Common myeloid progenitor, CD34-positive (primary cell): ENCODE data around the gene CACUL1.

Source experiments
- CTCF ChIA-PET: fragments of 350-600 bp; sonication (Branson Sonifier 250); formaldehyde crosslinking; loops from one replicate; lab custom pipeline; 2021; ENCODE audit warnings: antibody characterized with exemption; lab: Charles Lee
- POLR2A ChIA-PET: fragments of 350-600 bp; sonication (Branson Sonifier 250); formaldehyde crosslinking; loops from one replicate; lab custom pipeline; 2021; ENCODE audit warnings: antibody characterized with exemption; lab: Charles Lee
- DNase-seq, 3 donors: peaks; one replicate each; pipeline versions ENCODE4 v3.0.0 to v3.0.0-alpha.2; 2013
- H3K27ac ChIP-seq, 2 experiments: 1 replicate in 1 of 2; 2 replicates in 1 of 2; pipeline ENCODE4 v1.7.0; 2013; ENCODE audit warnings: inconsistent platforms in 2 of 2, low read length in 2 of 2, mild to moderate bottlenecking in 2 of 2, low read depth in 1 of 2, moderate library complexity in 1 of 2; ENCODE audit not compliant: severe bottlenecking in 2 of 2, insufficient read depth in 1 of 2, poor library complexity in 1 of 2
- H3K27me3 ChIP-seq, 5 experiments: replicated peaks in 2 of 5; 1 replicate in 3 of 5; 2 replicates in 2 of 5; pipeline versions ENCODE4 v1.6.1 to v1.7.0; 2013; ENCODE audit warnings: low read length in 4 of 5, mild to moderate bottlenecking in 2 of 5, moderate library complexity in 2 of 5, inconsistent platforms in 1 of 5; ENCODE audit not compliant: insufficient read depth in 5 of 5, control insufficient read depth in 4 of 5
- H3K36me3 ChIP-seq, 4 experiments: 1 replicate in 2 of 4; 2 replicates in 2 of 4; pipeline versions ENCODE4 v1.6.1 to v1.7.0; 2013; ENCODE audit warnings: low read length in 3 of 4, control low read depth in 1 of 4, mild to moderate bottlenecking in 1 of 4; ENCODE audit not compliant: control insufficient read depth in 4 of 4, insufficient read depth in 4 of 4
- H3K4me1 ChIP-seq, 4 experiments: 1 replicate in 3 of 4; 2 replicates in 1 of 4; pipeline versions ENCODE4 v1.6.1 to v1.7.1; 2013; ENCODE audit warnings: low read length in 3 of 4, mild to moderate bottlenecking in 3 of 4, control low read depth in 1 of 4, inconsistent platforms in 1 of 4, moderate library complexity in 1 of 4; ENCODE audit not compliant: control insufficient read depth in 4 of 4, insufficient read depth in 4 of 4; ENCODE audit errors: control extremely low read depth in 1 of 4
- H3K4me3 ChIP-seq, 7 experiments: 1 replicate in 4 of 7; 2 replicates in 3 of 7; pipeline versions ENCODE4 v1.5.1 to v1.7.0; 2013; ENCODE audit warnings: mild to moderate bottlenecking in 7 of 7, low read length in 6 of 7, moderate library complexity in 6 of 7, inconsistent platforms in 2 of 7, low read depth in 2 of 7, control low read depth in 1 of 7; ENCODE audit not compliant: insufficient read depth in 4 of 7, control insufficient read depth in 1 of 7; ENCODE audit errors: extremely low read depth in 1 of 7
- H3K9me3 ChIP-seq, 5 experiments: 1 replicate in 4 of 5; 2 replicates in 1 of 5; pipeline versions ENCODE4 v1.6.1 to v1.7.1; 2013; ENCODE audit warnings: low read length in 4 of 5, mild to moderate bottlenecking in 2 of 5, inconsistent platforms in 1 of 5, low read depth in 1 of 5, moderate library complexity in 1 of 5; ENCODE audit not compliant: control insufficient read depth in 4 of 5, insufficient read depth in 2 of 5; ENCODE audit errors: control extremely low read depth in 1 of 5
- WGBS: methylation state at CpG from one replicate; pipeline ENCODE4 v1.1.5; 2013; ENCODE audit not compliant: insufficient coverage; 5-methylcytosine and 5-hydroxymethylcytosine counted together

CACUL1 gene

GRCh38 chr10:118629211-118629610, 125.6 kb downstream of the CACUL1 start:
- H3K4me3 ChIP-seq = no peak overlapping the region
- POLR2A ChIA-PET = no interaction called here
- 100% methylated on average over 1 of the region's 3 CpGs for WGBS
- H3K36me3 ChIP-seq = no peaks in the 10 kb centered on the region
- no peak for DNase-seq
- H3K9me3 ChIP-seq = no peaks in the 10 kb centered on the region
- H3K27ac ChIP-seq = no peak overlapping the region
- peaks cover 0 to 41% (median 7%) of the 10 kb centered on the region in 5 experiments for H3K27me3 ChIP-seq
- H3K4me1 ChIP-seq = no peaks in the 10 kb centered on the region
- CTCF ChIA-PET = no interaction called here

GRCh38 chr10:118628397-118628796, 126.4 kb downstream of the CACUL1 start:
- no peaks in the 10 kb centered on the region for H3K36me3 ChIP-seq
- POLR2A ChIA-PET = no interaction called here
- DNase-seq = no peak
- H3K4me3 ChIP-seq = no peak overlapping the region
- no peaks in the 10 kb centered on the region for H3K9me3 ChIP-seq
- no peak overlapping the region for H3K27ac ChIP-seq
- CTCF ChIA-PET = no interaction called here
- no peaks in the 10 kb centered on the region for H3K4me1 ChIP-seq
- peaks cover 0 to 34% (median 5%) of the 10 kb centered on the region in 5 experiments for H3K27me3 ChIP-seq

GRCh38 chr10:118626953-118627352, 127.8 kb downstream of the CACUL1 start:
- Histone ChIP-seq H3K27ac (no peak overlapping the region), H3K4me3 (no peak overlapping the region), H3K4me1 (no peaks in the 10 kb centered on the region), H3K36me3 (no peaks in the 10 kb centered on the region), H3K9me3 (no peaks in the 10 kb centered on the region), H3K27me3 (peaks cover 0 to 29% (median 5%) of the 10 kb centered on the region in 5 experiments)
- WGBS = 68% methylated on average over 3 of the region's 3 CpGs
- ChIA-PET CTCF (interaction anchor here (1.0 kb wide), 1 partner anchor 12 kb away, joined by 3 read pairs; no protein-coding TSS in a partner anchor), POLR2A (no interaction called here)
- no peak for DNase-seq
